ENCODE results near the gene LAPTM5. TPM values are rescaled to one million over a fixed set of nuclear protein-coding genes. Genes with fewer than 3 reads are reported as not detected.
A peak's percentile ranks its signal among the peaks of the same experiment; 100 is the strongest.

LAPTM5 gene
- total and polyA plus RNA-seq, 2 of the 8 experiments (the other 6 are each of a cell fraction or from before 2014, with no cell fraction given), result 0.37 to 1.4 TPM

GRCh38 chr1:30692201-30692947 lies 65.2 kb downstream of the LAPTM5 start:
- H3K9me3 ChIP-seq (ENCODE audit: insufficient read depth in 2 of 2, low read depth in 1 of 2, low read length in 1 of 2), result no peaks in the 10 kb centered on the region
- no peak overlapping the region for H3K9ac ChIP-seq (replicated peaks in 1 of 4; ENCODE audit: extremely low read depth in 1 of 4, low read depth in 3 of 4, low read length in 3 of 4)
- ChIA-PET CTCF (ENCODE audit: partially characterized antibody) (interaction anchor here (1.0 to 1.9 kb wide), 4 partner anchors 15 to 312 kb away, joined by 4 to 6 read pairs (median 4); no protein-coding TSS in a partner anchor), POLR2A (ENCODE audit: partially characterized antibody) (no interaction called here)
- no peak overlapping the region for H2BK5ac ChIP-seq (ENCODE audit: low read depth, low read length)
- H2BK15ac ChIP-seq (ENCODE audit: low read length), result 0 out of 2 replicates have a peak overlapping the region, but pooled peaks have one; percentile 29
- no peak overlapping the region for H3K18ac ChIP-seq (ENCODE audit: extremely low read depth, low read length)
- no peak overlapping the region for H3K4ac ChIP-seq (replicated peaks; ENCODE audit: insufficient read length, low read depth, low read length)
- no peaks in the 10 kb centered on the region for H3K27me3 ChIP-seq (replicated peaks in 1 of 4; ENCODE audit: control insufficient read depth in 3 of 4, extremely low read depth in 1 of 4, insufficient read depth in 3 of 4, low read length in 3 of 4)
- FAIRE-seq (no peak), DNase-seq (ENCODE audit: low read depth in 1 of 2, low spot score in 2 of 2) (no peak)
- H3K14ac ChIP-seq (ENCODE audit: insufficient read length), result no peak overlapping the region
- 84% methylated on average over 7 of the region's 7 CpGs; no CpG with 5 or more reads in 1 of the 2 experiments for WGBS, 2 experiments (ENCODE audit: extremely low coverage in 1 of 2, insufficient coverage in 1 of 2, insufficient read length in 1 of 2, insufficient replicate concordance in 2 of 2, low coverage in 1 of 2, low lambda C conversion rate in 2 of 2, missing lambda C conversion rate in 1 of 2)
- H2BK12ac ChIP-seq (ENCODE audit: low read depth, low read length), result no peak overlapping the region; the same call in 1 of the 2 replicates
- no peak overlapping the region for H3K27ac ChIP-seq (ENCODE audit: low read depth, low read length)
- no peak overlapping the region for H3K4me2 ChIP-seq (ENCODE audit: insufficient read depth in 1 of 2, low read depth in 2 of 2, low read length in 2 of 2)
- no peak overlapping the region for H4K8ac ChIP-seq (ENCODE audit: extremely low read depth, insufficient read depth, low read length)
- no peaks in the 10 kb centered on the region for H3K79me2 ChIP-seq (ENCODE audit: control insufficient read depth in 1 of 2, insufficient read depth in 2 of 2, low read length in 2 of 2)
- H3K56ac ChIP-seq (replicated peaks; ENCODE audit: insufficient read length, low read depth, low read length), result no peak overlapping the region
- H3K23ac ChIP-seq (ENCODE audit: insufficient read length), result no peak overlapping the region
- H4K91ac ChIP-seq (replicated peaks; ENCODE audit: insufficient read length, low read length), result no peak overlapping the region
- H3K23me2 ChIP-seq (ENCODE audit: low read depth, low read length), result no peaks in the 10 kb centered on the region
- H4K5ac ChIP-seq (ENCODE audit: insufficient read length, low read depth, low read length), result no peak overlapping the region
- H2AFZ ChIP-seq (ENCODE audit: low read length), result no peak overlapping the region
- no peak overlapping the region for H2BK120ac ChIP-seq (replicated peaks; ENCODE audit: low read depth, low read length)
- no peaks in the 10 kb centered on the region for H3K79me1 ChIP-seq (ENCODE audit: low read depth, low read length)
- H3K36me3 ChIP-seq (ENCODE audit: control insufficient read depth in 2 of 4, insufficient read depth in 4 of 4, low read length in 3 of 4), result no peaks in the 10 kb centered on the region
- H2AK5ac ChIP-seq (ENCODE audit: low read depth, low read length), result no peak overlapping the region
- H4K20me1 ChIP-seq (replicated peaks in 1 of 2; ENCODE audit: control insufficient read depth in 1 of 2, insufficient read depth in 2 of 2, low read length in 2 of 2), result no peaks in the 10 kb centered on the region
- H3K4me3 ChIP-seq (ENCODE audit: extremely low read depth in 1 of 4, insufficient read depth in 2 of 4, low read depth in 3 of 4, low read length in 4 of 4), result no peak overlapping the region
- H2BK20ac ChIP-seq (ENCODE audit: low read length), result no peak overlapping the region
- peaks cover 0 to 9% (median 4%) of the 10 kb centered on the region in 4 experiments; a peak in 5 of 7 replicates for H3K4me1 ChIP-seq (replicated peaks in 1 of 4; ENCODE audit: control insufficient read depth in 3 of 4, insufficient read depth in 4 of 4, low read length in 3 of 4)
- TF ChIP-seq SP2 (IDR thresholded peaks at IDR 0.05; ENCODE audit: low read length) (no peak), POLR2AphosphoS5 (IDR thresholded peaks at IDR 0.05; ENCODE audit: low read depth, low read length) (no peak), RBBP5 (IDR thresholded peaks at IDR 0.05; ENCODE audit: borderline replicate concordance, low read depth, low read length) (no peak), RAD21 (IDR thresholded peaks at IDR 0.05 in 1 of 2, conservative IDR thresholded peaks at IDR 0.05 in 1 of 2; ENCODE audit: low read depth in 2 of 2, low read length in 2 of 2) (no peak), KDM1A (IDR thresholded peaks at IDR 0.05; ENCODE audit: borderline replicate concordance, low read length) (no peak)
